ENCODE measurements around the gene ENAM. TPM values are rescaled to one million over a fixed set of nuclear protein-coding genes. Genes with fewer than 3 reads are reported as not detected.
"Not testable (repeated sequence)": the region's sequence is repeated elsewhere in the genome, so short reads cannot be mapped to it uniquely, and the experiment has no call there.

Gene ENAM
- total RNA-seq, 4 donors from 2014 or later, result under 0.01 to 0.10 TPM; not detected in 2

- WGBS, 2 donors, result 73 to 85% methylated on average over 2 of the region's 2 CpGs
- DNase-seq, result no peak
- no peaks in the 10 kb centered on the region for H3K4me1 ChIP-seq
- H3K27ac ChIP-seq, result no peak overlapping the region
- no peak overlapping the region for H3K4me3 ChIP-seq (replicated peaks in 1 of 3)
- no peaks in the 10 kb centered on the region for H3K36me3 ChIP-seq
- no peaks in the 10 kb centered on the region for H3K9me3 ChIP-seq
- H3K27me3 ChIP-seq, result no peaks in the 10 kb centered on the region
- TF ChIP-seq POLR2A (IDR thresholded peaks at IDR 0.05), result no peak
- TF ChIP-seq, protein P1, sequence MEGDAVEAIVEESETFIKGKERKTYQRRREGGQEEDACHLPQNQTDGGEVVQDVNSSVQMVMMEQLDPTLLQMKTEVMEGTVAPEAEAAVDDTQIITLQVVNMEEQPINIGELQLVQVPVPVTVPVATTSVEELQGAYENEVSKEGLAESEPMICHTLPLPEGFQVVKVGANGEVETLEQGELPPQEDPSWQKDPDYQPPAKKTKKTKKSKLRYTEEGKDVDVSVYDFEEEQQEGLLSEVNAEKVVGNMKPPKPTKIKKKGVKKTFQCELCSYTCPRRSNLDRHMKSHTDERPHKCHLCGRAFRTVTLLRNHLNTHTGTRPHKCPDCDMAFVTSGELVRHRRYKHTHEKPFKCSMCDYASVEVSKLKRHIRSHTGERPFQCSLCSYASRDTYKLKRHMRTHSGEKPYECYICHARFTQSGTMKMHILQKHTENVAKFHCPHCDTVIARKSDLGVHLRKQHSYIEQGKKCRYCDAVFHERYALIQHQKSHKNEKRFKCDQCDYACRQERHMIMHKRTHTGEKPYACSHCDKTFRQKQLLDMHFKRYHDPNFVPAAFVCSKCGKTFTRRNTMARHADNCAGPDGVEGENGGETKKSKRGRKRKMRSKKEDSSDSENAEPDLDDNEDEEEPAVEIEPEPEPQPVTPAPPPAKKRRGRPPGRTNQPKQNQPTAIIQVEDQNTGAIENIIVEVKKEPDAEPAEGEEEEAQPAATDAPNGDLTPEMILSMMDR (IDR thresholded peaks at IDR 0.05), result no peak
- intact Hi-C loops (cut with DNase I), result no loop called here
Measured at GRCh38 chr4:70640192-70640591, 11.6 kb downstream of the ENAM start.

- not testable (repeated sequence) for H3K4me3 ChIP-seq (replicated peaks in 1 of 3); H3K27me3 ChIP-seq; DNase-seq; H3K4me1 ChIP-seq; H3K27ac ChIP-seq; H3K9me3 ChIP-seq; H3K36me3 ChIP-seq
- intact Hi-C loops (cut with DNase I), result loop anchor here (5.0 kb wide), 1 partner anchor 357 kb away; no protein-coding TSS in a partner anchor
- 81 to 86% methylated on average over 4 of the region's 4 CpGs for WGBS, 2 donors
Measured at GRCh38 chr4:70650741-70651140, 22.2 kb downstream of the ENAM start.

DNA sequence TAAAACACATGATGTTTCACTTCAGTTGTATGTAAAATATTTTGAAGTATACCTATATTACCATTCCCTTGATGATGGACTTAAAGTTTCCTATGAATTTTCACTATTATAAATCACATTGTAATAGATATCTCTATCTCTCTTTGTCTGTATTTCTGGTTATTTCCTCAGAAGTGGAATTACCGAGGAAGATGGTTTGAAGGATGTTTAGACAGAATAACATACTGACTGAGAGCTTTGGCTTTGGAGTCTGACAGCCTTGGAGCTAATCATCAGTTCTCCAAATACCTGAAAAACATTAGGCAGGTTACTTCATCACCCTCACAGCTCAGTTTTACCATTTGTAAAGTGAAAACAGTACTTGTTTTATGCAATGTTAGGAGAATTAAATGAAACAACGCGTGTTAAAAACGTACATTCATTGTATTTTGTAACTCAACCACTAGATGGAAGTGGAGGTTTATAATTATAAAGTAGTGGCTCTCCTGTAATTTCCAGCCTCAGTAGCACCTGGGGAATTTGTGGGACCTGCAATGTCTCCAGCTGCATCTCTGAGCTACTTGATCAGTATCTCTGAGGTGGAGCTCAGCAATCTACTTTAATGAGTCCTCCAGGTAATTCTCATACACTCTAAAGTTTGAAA is 23.4 kb downstream of the ENAM start:
- H3K9me3 ChIP-seq, result no peaks in the 10 kb centered on the region
- no peak for TF ChIP-seq POLR2A (IDR thresholded peaks at IDR 0.05)
- TF ChIP-seq, protein P1 (IDR thresholded peaks at IDR 0.05), result peak in 5 of 6 experiments; percentile 32 to 78 (median 58)
- H3K4me1 ChIP-seq, result no peaks in the 10 kb centered on the region
- H3K36me3 ChIP-seq, result no peaks in the 10 kb centered on the region
- DNase-seq, result no peak
- WGBS, 2 donors, result 6 to 7% methylated on average over 4 of the region's 4 CpGs
- no peak overlapping the region for H3K27ac ChIP-seq
- no peaks in the 10 kb centered on the region for H3K27me3 ChIP-seq
- H3K4me3 ChIP-seq (replicated peaks in 1 of 3), result no peak overlapping the region
- intact Hi-C loops (cut with DNase I), result loop anchor here (5.0 kb wide), 1 partner anchor 355 kb away; no protein-coding TSS in a partner anchor

DNA sequence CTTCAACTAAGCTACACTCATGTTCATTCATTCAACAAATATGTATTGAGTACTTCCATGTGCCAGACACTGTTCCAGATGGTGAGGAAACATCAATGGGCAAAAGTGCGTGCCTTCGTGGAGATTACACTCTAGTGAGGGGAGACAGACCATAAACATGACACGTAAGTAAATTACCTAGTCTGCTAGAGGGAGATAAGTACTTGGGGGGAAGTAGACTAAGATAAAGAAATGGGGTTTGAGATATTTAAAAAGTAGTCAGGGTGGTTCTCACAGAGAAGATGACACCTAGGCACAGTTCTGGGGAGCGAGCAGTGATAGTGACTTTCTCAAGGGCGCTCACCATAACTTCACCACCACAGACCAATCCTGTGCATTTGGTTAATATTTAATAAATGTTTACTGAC is 26.1 kb downstream of the ENAM start:
- intact Hi-C loops (cut with DNase I), result loop anchor here (5.0 kb wide), 1 partner anchor 353 kb away; no protein-coding TSS in a partner anchor
- 78 to 83% methylated on average over 5 of the region's 5 CpGs for WGBS, 2 donors

DNA sequence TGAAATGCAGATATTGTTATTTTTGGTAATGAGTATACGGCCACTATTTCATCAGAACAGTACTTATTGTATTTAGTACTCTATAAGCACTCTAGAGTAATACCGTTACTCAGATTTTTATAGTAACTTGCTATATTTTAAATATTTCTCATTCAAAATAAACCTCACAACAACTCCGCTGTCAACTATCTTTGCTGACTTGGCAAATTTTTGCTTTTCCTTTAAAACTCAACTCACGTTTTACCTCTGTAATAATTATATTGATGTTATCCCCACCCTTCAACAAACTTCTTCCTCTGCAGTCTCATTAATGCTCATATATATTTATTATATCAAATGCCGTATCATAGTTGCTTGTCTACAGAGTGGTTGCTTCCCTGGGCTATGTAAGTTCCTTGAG is 28.8 kb downstream of the ENAM start:
- H3K27ac ChIP-seq, result no peak overlapping the region
- intact Hi-C loops (cut with DNase I), result no loop called here
- WGBS, 2 donors, result 84% methylated on average over 5 of the region's 5 CpGs

More for the DNA sequence above, 26.1 kb downstream of the ENAM start:
- Histone ChIP-seq H3K27ac (no peak overlapping the region), H3K27me3 (no peaks in the 10 kb centered on the region), H3K4me1 (no peaks in the 10 kb centered on the region), H3K4me3 (replicated peaks in 1 of 3) (no peak overlapping the region), H3K36me3 (no peaks in the 10 kb centered on the region), H3K9me3 (no peaks in the 10 kb centered on the region)
- DNase-seq, result no peak
- TF ChIP-seq, protein P1 (IDR thresholded peaks at IDR 0.05), result no peak
- TF ChIP-seq POLR2A (IDR thresholded peaks at IDR 0.05), result no peak

More for the DNA sequence above, 28.8 kb downstream of the ENAM start:
- Histone ChIP-seq H3K36me3 (no peaks in the 10 kb centered on the region), H3K4me1 (no peaks in the 10 kb centered on the region), H3K27me3 (no peaks in the 10 kb centered on the region), H3K9me3 (no peaks in the 10 kb centered on the region), H3K4me3 (replicated peaks in 1 of 3) (no peak overlapping the region)
- DNase-seq, result no peak
- TF ChIP-seq, protein P1 (IDR thresholded peaks at IDR 0.05), result no peak
- TF ChIP-seq POLR2A (IDR thresholded peaks at IDR 0.05), result no peak

Data from thyroid gland (tissue), 4 donors.